GM12878 (cell line): ENCODE results near the gene NTSR1. TPM values are rescaled to one million over a fixed set of nuclear protein-coding genes. Genes with fewer than 3 reads are reported as not detected.

ENCODE experiments used
- ATAC-seq: fragments of 200-7000 bp; cut with Tn5 transposase; 3 replicates; pipeline ENCODE4 v1.9.1; 2020; ENCODE audit warnings: mild to moderate bottlenecking, moderate library complexity
- BruUV-seq: library from RNA; stranded (reverse); fragments of 400-500 nt; replicated peaks from 2 replicates; lab custom pipeline; 2021; lab: Mats Ljungman, UMichigan
- CTCF ChIA-PET: fragments of 300-600 bp; sonication (Branson Sonifier 250); formaldehyde crosslinking; extraction: SDS; loops from one replicate; lab custom pipeline; 2021; ENCODE audit warnings: inconsistent platforms; lab: Yijun Ruan, JAX
- POLR2A ChIA-PET: fragments of 350-600 bp; formaldehyde crosslinking; extraction: SDS; loops from one replicate; lab custom pipeline; 2021; ENCODE audit warnings: inconsistent platforms; lab: Charles Lee
- RAD21 ChIA-PET: fragments of 300-600 bp; sonication (Branson Sonifier 250); formaldehyde crosslinking; loops from one replicate; lab custom pipeline; 2023; ENCODE audit warnings: antibody characterized with exemption; ENCODE audit not compliant: unreplicated experiment; lab: Charles Lee
- SMC1A ChIA-PET: fragments of 300-600 bp; sonication (Branson Sonifier 250); formaldehyde crosslinking; loops from one replicate; lab custom pipeline; 2023; ENCODE audit not compliant: unreplicated experiment, uncharacterized antibody; lab: Charles Lee
- DNase-seq: peaks from one replicate; pipeline ENCODE4 v3.0.0-alpha.2; 2011; ENCODE audit warnings: low read depth, low spot score
- FAIRE-seq: peaks from 3 replicates; lab custom pipeline; 2011; peaks lifted over from hg19 to GRCh38; lab: Jason Lieb, UNC
- H2AFZ ChIP-seq: 2 replicates; pipeline ENCODE4 v1.6.0; 2011; ENCODE audit warnings: low read depth, low read length, control low read depth; ENCODE audit not compliant: control insufficient read depth
- H3K27ac ChIP-seq: 2 replicates; pipeline ENCODE4 v1.5.1; 2011; ENCODE audit warnings: control low read depth; ENCODE audit not compliant: control insufficient read depth, insufficient read depth
- H3K27me3 ChIP-seq, 2 experiments: replicated peaks in 1 of 2; 2 replicates each; pipeline versions ENCODE4 v1.6.0 to v1.6.1; 2011; ENCODE audit warnings: low read length in 1 of 2; ENCODE audit not compliant: control insufficient read depth in 2 of 2, insufficient read depth in 2 of 2
- H3K36me3 ChIP-seq, 2 experiments: 2 replicates each; pipeline ENCODE4 v1.5.1; 2011; ENCODE audit warnings: low read length in 1 of 2; ENCODE audit not compliant: control insufficient read depth in 2 of 2, insufficient read depth in 2 of 2
- H3K4me1 ChIP-seq: 2 replicates; pipeline ENCODE4 v1.6.1; 2011; ENCODE audit warnings: mild to moderate bottlenecking, low read length, moderate library complexity, mixed read lengths; ENCODE audit not compliant: control insufficient read depth, insufficient read depth
- H3K4me2 ChIP-seq: 2 replicates; pipeline ENCODE4 v1.6.0; 2011; ENCODE audit warnings: control low read depth; ENCODE audit not compliant: control insufficient read depth, insufficient read depth
- H3K4me3 ChIP-seq: fragments of 200-600 bp; sonication (generic); 2 replicates; pipeline ENCODE4 v1.5.1; 2016
- H3K79me2 ChIP-seq: 2 replicates; pipeline ENCODE4 v1.6.0; 2011; ENCODE audit warnings: low read length; ENCODE audit not compliant: control insufficient read depth, insufficient read depth
- H3K9ac ChIP-seq: 2 replicates; pipeline ENCODE4 v1.8.0; 2011; ENCODE audit warnings: low read length, control low read depth, mixed read lengths; ENCODE audit not compliant: control insufficient read depth, insufficient read depth
- H3K9me3 ChIP-seq: replicated peaks from 3 replicates; pipeline ENCODE4 v1.5.1; 2011; ENCODE audit warnings: mild to moderate bottlenecking, low read length; ENCODE audit not compliant: control insufficient read depth, insufficient read depth
- H4K20me1 ChIP-seq: 2 replicates; pipeline ENCODE4 v1.6.0; 2011; ENCODE audit not compliant: control insufficient read depth, insufficient read depth
- CEBPB ChIP-seq, 2 experiments: fragments of 150-350 bp in 1 of 2; IDR thresholded peaks; 2 replicates each; pipeline ENCODE4 v1.6.1; 2012 to 2014; ENCODE audit warnings: low read depth in 2 of 2, low read length in 2 of 2, borderline replicate concordance in 1 of 2, inconsistent platforms in 1 of 2
- CHD4 ChIP-seq: fragments of 200-600 bp; sonication (generic); IDR thresholded peaks from 2 replicates; pipeline ENCODE4 v1.6.1; 2016; ENCODE audit warnings: mild to moderate bottlenecking
- JUND ChIP-seq: IDR thresholded peaks from 2 replicates; pipeline ENCODE4 v1.6.1; 2012; ENCODE audit warnings: low read depth, mild to moderate bottlenecking, low read length, improper control_type of control experiment, moderate library complexity
- NFXL1 ChIP-seq: fragments of 450-650 bp; IDR thresholded peaks from 2 replicates; pipeline ENCODE4 v1.6.1; 2017; ENCODE audit warnings: antibody characterized with exemption, mild to moderate bottlenecking, borderline replicate concordance
- NFYA ChIP-seq: IDR thresholded peaks from 2 replicates; pipeline ENCODE4 v1.6.1; 2011; ENCODE audit warnings: low read depth, mild to moderate bottlenecking, low read length, improper control_type of control experiment, borderline replicate concordance
- NR2C1 ChIP-seq: fragments of 450-650 bp; IDR thresholded peaks from 2 replicates; pipeline ENCODE4 v1.6.1; 2017; ENCODE audit warnings: antibody characterized with exemption, mild to moderate bottlenecking, moderate library complexity
- NRF1 ChIP-seq: conservative IDR thresholded peaks from 2 replicates; pipeline ENCODE4 v1.6.1; 2011; ENCODE audit warnings: mild to moderate bottlenecking, low read depth, low read length, improper control_type of control experiment
- POLR2A ChIP-seq: IDR thresholded peaks from 2 replicates; pipeline ENCODE4 v1.6.1; 2011; ENCODE audit warnings: low read depth, mild to moderate bottlenecking, low read length
- RBBP5 ChIP-seq: fragments of 200-600 bp; sonication (generic); conservative IDR thresholded peaks from 2 replicates; pipeline ENCODE4 v1.6.1; 2016
- YBX1 ChIP-seq: fragments of 450-650 bp; IDR thresholded peaks from 2 replicates; pipeline ENCODE4 v1.6.1; 2016; ENCODE audit warnings: antibody characterized with exemption
- ZNF274 ChIP-seq: IDR thresholded peaks from one replicate; pipeline ENCODE4 v1.8.0; 2011; ENCODE audit not compliant: insufficient read length, insufficient read depth
- ZNF384 ChIP-seq: IDR thresholded peaks from 2 replicates; pipeline ENCODE4 v1.6.1; 2012; ENCODE audit warnings: low read depth, mild to moderate bottlenecking, low read length, improper control_type of control experiment, borderline replicate concordance
- WGBS: methylation state at CpG from one replicate; pipeline ENCODE4 v1.1.6; 2016; ENCODE audit warnings: low lambda C conversion rate; ENCODE audit not compliant: insufficient replicate concordance, insufficient coverage; ENCODE audit errors: missing lambda C conversion rate; 5-methylcytosine and 5-hydroxymethylcytosine counted together
- in situ Hi-C: fragments of 300-500 bp; cut with MboI; formaldehyde crosslinking; loops from 9 replicates; pipeline ENCODE4 v1.14.3; 2018; ENCODE audit warnings: mixed read lengths
- intact Hi-C: fragments of 100-400 bp; cut with micrococcal nuclease; formaldehyde crosslinking; loops from one replicate; pipeline ENCODE4 v1.14.2; 2022; ENCODE audit not compliant: unreplicated experiment
- polyA plus RNA-seq, 11 experiments: library from polyadenylated mRNA; depleted of rRNA in 4 of 11; unstranded in 6 of 11; stranded (reverse) in 5 of 11; fragments of >200 nt; fragmentation: Nextera tagmentation in 4 of 11; fragmentation: Illumina TruSeq in 1 of 11; extraction: Ambion mirVana in 4 of 11; extraction: Trizol in 1 of 11; gene quantifications; 1 replicate in 1 of 11; 2 replicates in 10 of 11; pipeline versions ENCODE4 v1.2.1 to v1.2.3, GENCODE V29; 2011 to 2016; ENCODE audit warnings: inconsistent platforms in 2 of 11, missing spikeins in 2 of 11, low read depth in 1 of 11
- total RNA-seq, 4 experiments: library from RNA; depleted of rRNA in 3 of 4; stranded (reverse); fragments of >200 nt in 3 of 4; fragmentation: Illumina TruSeq in 1 of 4; extraction: Trizol in 1 of 4; gene quantifications; 2 replicates each; pipeline versions ENCODE4 v1.2.1 to v1.2.3, GENCODE V29; 2013 to 2021
- TF ChIP-seq, protein P1 (sequence below): IDR thresholded peaks from 2 replicates; pipeline ENCODE4 v1.6.1; 2011; ENCODE audit warnings: borderline replicate concordance, low read depth, mild to moderate bottlenecking, moderate library complexity, low read length; ENCODE audit not compliant: insufficient read depth, poor library complexity, severe bottlenecking
- TF ChIP-seq, protein P2 (sequence below): IDR thresholded peaks from 2 replicates; pipeline ENCODE4 v1.6.1; 2012; ENCODE audit warnings: improper control_type of control experiment, low read depth, low read length; ENCODE audit not compliant: insufficient replicate concordance
- TF ChIP-seq, protein P3 (sequence below): IDR thresholded peaks from 2 replicates; pipeline ENCODE4 v1.6.1; 2011; ENCODE audit warnings: low read depth, mild to moderate bottlenecking, low read length, moderate library complexity, borderline replicate concordance; ENCODE audit errors: extremely low read depth
- TF ChIP-seq, protein P4 (sequence below): IDR thresholded peaks from 2 replicates; pipeline ENCODE4 v1.6.1; 2012; ENCODE audit warnings: low read depth, low read length, improper control_type of control experiment

The NTSR1 gene
- total and polyA plus RNA-seq, 10 of the 15 experiments (the other 5 are each of a cell fraction or from before 2014, with no cell fraction given) = not detected

DNA sequence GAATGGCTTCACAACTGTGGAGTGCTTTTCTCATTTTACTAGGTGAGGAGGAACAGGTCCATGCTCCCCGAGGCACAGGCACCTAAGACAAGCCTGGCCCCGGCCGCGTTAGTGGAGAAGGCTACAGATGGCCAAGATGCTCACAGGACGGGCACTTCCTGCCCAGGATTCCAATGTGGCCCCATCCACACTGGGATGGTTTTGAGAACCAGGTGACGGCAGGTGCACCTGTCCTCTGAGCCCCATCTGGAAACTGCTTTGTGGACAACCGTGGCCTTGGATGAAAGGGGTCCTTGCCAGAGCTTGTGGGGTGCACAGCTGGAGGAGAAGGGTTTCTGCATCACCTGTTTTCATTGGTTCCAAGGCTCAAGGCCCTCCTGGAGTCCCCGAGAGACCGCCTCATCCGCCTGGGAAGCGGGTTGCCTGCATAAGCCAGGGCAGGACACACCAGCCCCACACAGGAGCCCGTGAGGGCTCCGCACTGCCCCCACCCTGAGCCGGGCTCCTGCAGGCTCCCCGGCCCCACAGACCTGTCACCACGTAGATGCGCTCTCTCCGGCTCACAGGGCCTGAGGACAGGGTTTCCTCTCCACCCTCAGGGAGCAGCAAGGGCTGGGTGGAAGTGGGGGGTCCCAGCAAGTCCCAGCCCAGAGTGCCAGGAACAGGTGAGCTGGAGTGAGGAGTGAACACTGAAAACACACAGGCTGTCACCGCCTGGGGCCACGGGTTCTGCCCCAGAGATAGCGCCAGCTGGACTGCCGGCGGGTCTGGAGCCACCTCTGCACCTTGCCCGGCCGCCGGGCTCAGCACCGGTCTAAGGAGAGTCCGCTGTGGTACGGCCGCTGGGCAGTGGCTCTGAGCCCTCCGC is 18.3 kb downstream of the NTSR1 start (continued):
- TF ChIP-seq, protein P1, sequence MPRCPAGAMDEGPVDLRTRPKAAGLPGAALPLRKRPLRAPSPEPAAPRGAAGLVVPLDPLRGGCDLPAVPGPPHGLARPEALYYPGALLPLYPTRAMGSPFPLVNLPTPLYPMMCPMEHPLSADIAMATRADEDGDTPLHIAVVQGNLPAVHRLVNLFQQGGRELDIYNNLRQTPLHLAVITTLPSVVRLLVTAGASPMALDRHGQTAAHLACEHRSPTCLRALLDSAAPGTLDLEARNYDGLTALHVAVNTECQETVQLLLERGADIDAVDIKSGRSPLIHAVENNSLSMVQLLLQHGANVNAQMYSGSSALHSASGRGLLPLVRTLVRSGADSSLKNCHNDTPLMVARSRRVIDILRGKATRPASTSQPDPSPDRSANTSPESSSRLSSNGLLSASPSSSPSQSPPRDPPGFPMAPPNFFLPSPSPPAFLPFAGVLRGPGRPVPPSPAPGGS = no peak
- TF ChIP-seq ZNF274 (no peak), YBX1 (no peak), CEBPB (IDR thresholded peaks at IDR 0.05; ENCODE audit: borderline replicate concordance in 1 of 2, low read depth in 2 of 2, low read length in 2 of 2) (no peak), NFXL1 (no peak), JUND (no peak), CHD4 (no peak)

DNA sequence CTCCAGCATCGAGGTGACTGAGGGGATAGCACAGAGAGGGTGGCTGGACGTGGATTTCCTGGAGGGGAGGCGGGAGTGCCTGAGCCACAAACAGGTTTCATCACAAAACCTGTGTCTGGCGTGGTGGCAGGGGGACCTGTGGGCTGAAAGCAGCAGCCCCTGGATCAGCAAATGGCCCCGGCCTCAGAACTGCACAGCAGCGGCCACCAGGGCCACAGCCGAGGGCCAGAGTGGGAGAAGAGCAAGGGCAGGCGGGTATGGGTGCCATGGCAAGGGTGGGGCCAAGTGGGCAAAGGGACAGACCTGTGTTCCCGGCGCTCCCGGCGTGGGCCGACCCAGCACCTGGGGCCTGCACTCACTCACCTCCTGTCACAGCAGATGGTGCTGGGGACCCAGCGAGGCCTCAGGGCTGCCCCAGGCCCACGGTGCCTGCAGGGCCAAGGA is 19.0 kb downstream of the NTSR1 start:
- intact Hi-C loops (no loop called here), in situ Hi-C loops (no loop called here)
- ChIA-PET SMC1A (no interaction called here), POLR2A (no interaction called here), CTCF (no interaction called here), RAD21 (no interaction called here)
- Histone ChIP-seq H3K36me3 (no peaks in the 10 kb centered on the region), H3K4me3 (no peak overlapping the region), H4K20me1 (no peaks in the 10 kb centered on the region), H3K27ac (no peak overlapping the region), H3K4me2 (no peak overlapping the region), H3K4me1 (no peaks in the 10 kb centered on the region), H3K9me3 (no peaks in the 10 kb centered on the region), H2AFZ (no peak overlapping the region), H3K9ac (no peak overlapping the region), H3K27me3 (peaks cover 2 to 10% of the 10 kb centered on the region in 2 experiments; a peak in 3 of 4 replicates), H3K79me2 (no peaks in the 10 kb centered on the region)
- no peak for DNase-seq
- 61% methylated on average over 15 of the region's 15 CpGs for WGBS
- ATAC-seq = no peak
- BruUV-seq = no TSS peak
- FAIRE-seq = no peak
- TF ChIP-seq NFYA = no peak
- TF ChIP-seq RBBP5 = no peak
- no peak for TF ChIP-seq NRF1
- no peak for TF ChIP-seq NR2C1
- TF ChIP-seq, protein P2, sequence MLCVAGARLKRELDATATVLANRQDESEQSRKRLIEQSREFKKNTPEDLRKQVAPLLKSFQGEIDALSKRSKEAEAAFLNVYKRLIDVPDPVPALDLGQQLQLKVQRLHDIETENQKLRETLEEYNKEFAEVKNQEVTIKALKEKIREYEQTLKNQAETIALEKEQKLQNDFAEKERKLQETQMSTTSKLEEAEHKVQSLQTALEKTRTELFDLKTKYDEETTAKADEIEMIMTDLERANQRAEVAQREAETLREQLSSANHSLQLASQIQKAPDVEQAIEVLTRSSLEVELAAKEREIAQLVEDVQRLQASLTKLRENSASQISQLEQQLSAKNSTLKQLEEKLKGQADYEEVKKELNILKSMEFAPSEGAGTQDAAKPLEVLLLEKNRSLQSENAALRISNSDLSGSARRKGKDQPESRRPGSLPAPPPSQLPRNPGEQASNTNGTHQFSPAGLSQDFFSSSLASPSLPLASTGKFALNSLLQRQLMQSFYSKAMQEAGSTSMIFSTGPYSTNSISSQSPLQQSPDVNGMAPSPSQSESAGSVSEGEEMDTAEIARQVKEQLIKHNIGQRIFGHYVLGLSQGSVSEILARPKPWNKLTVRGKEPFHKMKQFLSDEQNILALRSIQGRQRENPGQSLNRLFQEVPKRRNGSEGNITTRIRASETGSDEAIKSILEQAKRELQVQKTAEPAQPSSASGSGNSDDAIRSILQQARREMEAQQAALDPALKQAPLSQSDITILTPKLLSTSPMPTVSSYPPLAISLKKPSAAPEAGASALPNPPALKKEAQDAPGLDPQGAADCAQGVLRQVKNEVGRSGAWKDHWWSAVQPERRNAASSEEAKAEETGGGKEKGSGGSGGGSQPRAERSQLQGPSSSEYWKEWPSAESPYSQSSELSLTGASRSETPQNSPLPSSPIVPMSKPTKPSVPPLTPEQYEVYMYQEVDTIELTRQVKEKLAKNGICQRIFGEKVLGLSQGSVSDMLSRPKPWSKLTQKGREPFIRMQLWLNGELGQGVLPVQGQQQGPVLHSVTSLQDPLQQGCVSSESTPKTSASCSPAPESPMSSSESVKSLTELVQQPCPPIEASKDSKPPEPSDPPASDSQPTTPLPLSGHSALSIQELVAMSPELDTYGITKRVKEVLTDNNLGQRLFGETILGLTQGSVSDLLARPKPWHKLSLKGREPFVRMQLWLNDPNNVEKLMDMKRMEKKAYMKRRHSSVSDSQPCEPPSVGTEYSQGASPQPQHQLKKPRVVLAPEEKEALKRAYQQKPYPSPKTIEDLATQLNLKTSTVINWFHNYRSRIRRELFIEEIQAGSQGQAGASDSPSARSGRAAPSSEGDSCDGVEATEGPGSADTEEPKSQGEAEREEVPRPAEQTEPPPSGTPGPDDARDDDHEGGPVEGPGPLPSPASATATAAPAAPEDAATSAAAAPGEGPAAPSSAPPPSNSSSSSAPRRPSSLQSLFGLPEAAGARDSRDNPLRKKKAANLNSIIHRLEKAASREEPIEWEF = no peak
- TF ChIP-seq, protein P3, sequence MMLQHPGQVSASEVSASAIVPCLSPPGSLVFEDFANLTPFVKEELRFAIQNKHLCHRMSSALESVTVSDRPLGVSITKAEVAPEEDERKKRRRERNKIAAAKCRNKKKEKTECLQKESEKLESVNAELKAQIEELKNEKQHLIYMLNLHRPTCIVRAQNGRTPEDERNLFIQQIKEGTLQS = no peak
- TF ChIP-seq, protein P4, sequence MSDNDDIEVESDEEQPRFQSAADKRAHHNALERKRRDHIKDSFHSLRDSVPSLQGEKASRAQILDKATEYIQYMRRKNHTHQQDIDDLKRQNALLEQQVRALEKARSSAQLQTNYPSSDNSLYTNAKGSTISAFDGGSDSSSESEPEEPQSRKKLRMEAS = no peak
- no peak for TF ChIP-seq ZNF384
- TF ChIP-seq POLR2A = no peak
